Endothelial cell of umbilical vein (primary cell): Measurements from ENCODE around the gene UNCX. TPM values are rescaled to one million over a fixed set of nuclear protein-coding genes. Genes with fewer than 3 reads are reported as not detected.

Source experiments
- BruUV-seq: library from RNA; stranded (reverse); fragments of 400-500 nt; replicated peaks from 2 replicates; lab custom pipeline; 2021; lab: Mats Ljungman, UMichigan
- CTCF ChIA-PET: fragments of 300-600, 350-600 bp; sonication (Branson Sonifier 250); formaldehyde crosslinking; loops from one replicate; lab custom pipeline; 2021; ENCODE audit warnings: antibody characterized with exemption, inconsistent platforms; lab: Charles Lee
- POLR2A ChIA-PET: fragments of 300-600, 350-600 bp; sonication (Branson Sonifier 250); formaldehyde crosslinking; loops from one replicate; lab custom pipeline; 2021; ENCODE audit warnings: antibody characterized with exemption, inconsistent platforms; lab: Charles Lee
- DNase-seq: peaks from one replicate; pipeline ENCODE4 v3.0.0-alpha.2; 2011; ENCODE audit warnings: low read depth, low spot score
- FAIRE-seq: peaks from 2 replicates; lab custom pipeline; 2011; peaks lifted over from hg19 to GRCh38; lab: Jason Lieb, UNC
- H2AFZ ChIP-seq: 2 replicates; pipeline ENCODE4 v1.6.0; 2012; ENCODE audit warnings: low read depth, low read length, control low read depth, inconsistent platforms
- H3K27ac ChIP-seq: 2 replicates; pipeline ENCODE4 v1.5.1; 2011; ENCODE audit warnings: low read depth, mild to moderate bottlenecking, control low read depth, low read length, moderate library complexity; ENCODE audit not compliant: insufficient read depth
- H3K27me3 ChIP-seq, 2 experiments: 2 replicates each; pipeline versions ENCODE4 v1.6.0 to v1.6.1; 2011; ENCODE audit warnings: low read length in 2 of 2, mixed read lengths in 1 of 2; ENCODE audit not compliant: control insufficient read depth in 2 of 2, insufficient read depth in 2 of 2
- H3K36me3 ChIP-seq, 2 experiments: 2 replicates in 1 of 2; 3 replicates in 1 of 2; pipeline ENCODE4 v1.5.1; 2011; ENCODE audit warnings: low read length in 2 of 2, mild to moderate bottlenecking in 1 of 2, moderate library complexity in 1 of 2; ENCODE audit not compliant: control insufficient read depth in 2 of 2, insufficient read depth in 2 of 2; ENCODE audit errors: extremely low read depth in 1 of 2
- H3K4me1 ChIP-seq: 3 replicates; pipeline ENCODE4 v1.5.1; 2011; ENCODE audit warnings: mild to moderate bottlenecking, low read length; ENCODE audit not compliant: control insufficient read depth, insufficient read depth; ENCODE audit errors: extremely low read depth
- H3K4me2 ChIP-seq: 2 replicates; pipeline ENCODE4 v1.6.1; 2011; ENCODE audit warnings: low read length, control low read depth, mixed read lengths; ENCODE audit not compliant: insufficient read depth
- H3K4me3 ChIP-seq, 3 experiments: fragments of 200-600 bp in 1 of 3; sonication (generic), shearing (Covaris generic) in 1 of 3; replicated peaks in 1 of 3; 2 replicates each; pipeline ENCODE4 v1.5.1; 2011 to 2016; ENCODE audit warnings: control low read depth in 3 of 3, low read length in 3 of 3, mild to moderate bottlenecking in 2 of 3, inconsistent platforms in 1 of 3, low read depth in 1 of 3, moderate library complexity in 1 of 3; ENCODE audit not compliant: insufficient read depth in 1 of 3
- H3K79me2 ChIP-seq: 2 replicates; pipeline ENCODE4 v1.6.0; 2012; ENCODE audit warnings: low read length, inconsistent platforms; ENCODE audit not compliant: control insufficient read depth, insufficient read depth
- H3K9ac ChIP-seq: replicated peaks from 2 replicates; pipeline ENCODE3; 2011; ENCODE audit warnings: low read length, control low read depth; ENCODE audit not compliant: insufficient read depth; ENCODE audit errors: extremely low read depth
- H3K9me1 ChIP-seq: replicated peaks from 3 replicates; pipeline ENCODE4 v1.6.0; 2011; ENCODE audit warnings: mild to moderate bottlenecking, low read length; ENCODE audit not compliant: control insufficient read depth, insufficient read depth; ENCODE audit errors: extremely low read depth
- H3K9me3 ChIP-seq: replicated peaks from 2 replicates; pipeline ENCODE4 v1.5.1; 2012; ENCODE audit warnings: low read length, inconsistent platforms; ENCODE audit not compliant: control insufficient read depth, insufficient read depth
- H4K20me1 ChIP-seq: replicated peaks from 2 replicates; pipeline ENCODE3; 2011; ENCODE audit warnings: mild to moderate bottlenecking, low read length; ENCODE audit not compliant: control insufficient read depth, insufficient read depth; ENCODE audit errors: extremely low read depth
- CTCF ChIP-seq, 2 donors: IDR thresholded peaks; 1 replicate in 1 of 2; 2 replicates in 1 of 2; pipeline ENCODE4 v1.5.1; 2011; ENCODE audit warnings: low read length in 2 of 2, mild to moderate bottlenecking in 2 of 2, moderate library complexity in 2 of 2, control low read depth in 1 of 2, inconsistent platforms in 1 of 2, low read depth in 1 of 2; ENCODE audit not compliant: insufficient read depth in 1 of 2; ENCODE audit errors: extremely low read depth in 1 of 2
- EZH2 ChIP-seq: IDR thresholded peaks from 2 replicates; pipeline ENCODE4 v1.6.1; 2012; ENCODE audit warnings: borderline replicate concordance, low read depth, mild to moderate bottlenecking, moderate library complexity, low read length, inconsistent platforms; ENCODE audit not compliant: severe bottlenecking
- FOS ChIP-seq: IDR thresholded peaks from 2 replicates; pipeline ENCODE4 v1.6.1; 2011; ENCODE audit warnings: mild to moderate bottlenecking, low read length, moderate library complexity, borderline replicate concordance; ENCODE audit not compliant: insufficient read depth
- GATA2 ChIP-seq: IDR thresholded peaks from 2 replicates; pipeline ENCODE4 v1.7.0; 2011; ENCODE audit warnings: low read depth, mild to moderate bottlenecking, moderate library complexity, mixed read lengths, low read length; ENCODE audit not compliant: insufficient read length, insufficient read depth
- JUN ChIP-seq: IDR thresholded peaks from 2 replicates; pipeline ENCODE4 v1.6.1; 2011; ENCODE audit warnings: borderline replicate concordance, low read depth; ENCODE audit not compliant: insufficient read length, insufficient read depth
- MAX ChIP-seq: IDR thresholded peaks from 2 replicates; pipeline ENCODE4 v1.6.1; 2011; ENCODE audit not compliant: insufficient read depth, insufficient read length
- MYC ChIP-seq: IDR thresholded peaks from one replicate; pipeline ENCODE4 v1.6.1; 2011; ENCODE audit warnings: mild to moderate bottlenecking, low read depth, low read length
- POLR2A ChIP-seq: IDR thresholded peaks from 2 replicates; pipeline ENCODE4 v1.6.1; 2012; ENCODE audit warnings: low read depth, mild to moderate bottlenecking, control low read depth, low read length
- POLR2AphosphoS5 ChIP-seq: IDR thresholded peaks from 2 replicates; pipeline ENCODE4 v1.6.1; 2012; ENCODE audit warnings: low read depth, mild to moderate bottlenecking, control low read depth, low read length, moderate library complexity; ENCODE audit not compliant: insufficient read depth
- dilution Hi-C: fragments of 300-500 bp; cut with MboI; formaldehyde crosslinking; loops from one replicate; pipeline ENCODE4 v1.15.0; 2019; ENCODE audit warnings: low sequenced_read_pairs; ENCODE audit not compliant: extremely low pct_ligation_motif_present
- intact Hi-C: fragments of 100-400 bp; cut with micrococcal nuclease; formaldehyde crosslinking; loops from one replicate; pipeline ENCODE4 v1.10.0; 2022
- polyA plus RNA-seq, 4 experiments: library from polyadenylated mRNA; depleted of rRNA in 3 of 4; stranded (reverse) in 3 of 4; unstranded in 1 of 4; fragments of >200 nt; gene quantifications; 2 replicates each; pipeline versions ENCODE4 v1.2.1 to v1.2.3, GENCODE V29; 2011 to 2012; ENCODE audit warnings: missing spikeins in 1 of 4
- total RNA-seq: library from RNA; stranded (reverse); gene quantifications from 2 replicates; pipeline ENCODE4 v1.2.3, GENCODE V29; 2021

Gene UNCX
- total and polyA plus RNA-seq, 2 donors (not counting 3 experiments of a cell fraction or from before 2014, with no cell fraction given): not detected

- no peak overlapping the region for H3K27ac ChIP-seq
- FAIRE-seq: no peak
- CTCF ChIA-PET: interaction anchor here (0.7 to 1.8 kb wide), 3 partner anchors 26 to 194 kb away, joined by 3 to 5 read pairs (median 5); no protein-coding TSS in a partner anchor
- no TSS peak for BruUV-seq
- peaks cover 23 to 28% of the 10 kb centered on the region in 2 experiments for H3K27me3 ChIP-seq
- no peaks in the 10 kb centered on the region for H3K9me1 ChIP-seq
- H3K4me1 ChIP-seq: no peaks in the 10 kb centered on the region
- POLR2A ChIA-PET: no interaction called here
- no peak overlapping the region for H3K9ac ChIP-seq
- no peak overlapping the region for H3K4me3 ChIP-seq
- no peaks in the 10 kb centered on the region for H3K36me3 ChIP-seq
- DNase-seq: no peak
- intact Hi-C loops: no loop called here
- dilution Hi-C loops: no loop called here
- no peaks in the 10 kb centered on the region for H3K79me2 ChIP-seq
- no peak overlapping the region for H2AFZ ChIP-seq
- no peak overlapping the region for H3K4me2 ChIP-seq
- no peaks in the 10 kb centered on the region for H3K9me3 ChIP-seq
- H4K20me1 ChIP-seq: no peaks in the 10 kb centered on the region
- TF ChIP-seq FOS (no peak), POLR2AphosphoS5 (no peak), JUN (no peak), MAX (no peak), MYC (no peak), CTCF (IDR thresholded peaks at IDR 0.05; ENCODE audit: extremely low read depth in 1 of 2, insufficient read depth in 1 of 2, low read depth in 1 of 2, low read length in 2 of 2) (no peak), POLR2A (no peak), GATA2 (no peak), EZH2 (no peak)
These were observed 14.0 kb upstream of the UNCX start for GRCh38 chr7:1218541-1219165.
